IPS-20b (cell line): ENCODE measurements around the gene PGLYRP3.

Experiments
- H3K27ac ChIP-seq: one replicate; pipeline ENCODE4 v1.5.1; 2013; ENCODE audit warnings: low read length
- H3K27me3 ChIP-seq: 2 replicates; pipeline ENCODE4 v1.6.1; 2013; ENCODE audit warnings: mild to moderate bottlenecking, low read length, inconsistent platforms; ENCODE audit not compliant: insufficient read depth
- H3K36me3 ChIP-seq: 2 replicates; pipeline ENCODE4 v1.6.1; 2013; ENCODE audit warnings: low read depth, mild to moderate bottlenecking, inconsistent platforms, low read length, moderate library complexity; ENCODE audit not compliant: insufficient read depth
- H3K4me1 ChIP-seq: 2 replicates; pipeline ENCODE4 v1.6.1; 2013; ENCODE audit warnings: mild to moderate bottlenecking, control low read depth, inconsistent platforms, low read length, moderate library complexity; ENCODE audit not compliant: insufficient read depth
- H3K4me3 ChIP-seq: 2 replicates; pipeline ENCODE4 v1.5.1; 2013; ENCODE audit warnings: mild to moderate bottlenecking, low read length, inconsistent platforms
- H3K9ac ChIP-seq: 2 replicates; pipeline ENCODE4 v1.6.1; 2013; ENCODE audit warnings: low read depth, mild to moderate bottlenecking, inconsistent platforms, low read length, moderate library complexity
- H3K9me3 ChIP-seq: 2 replicates; pipeline ENCODE4 v1.6.1; 2013; ENCODE audit warnings: mild to moderate bottlenecking, low read depth, low read length, inconsistent platforms; ENCODE audit not compliant: insufficient read depth

Gene PGLYRP3

GRCh38 chr1:153345187-153346076, 32.7 kb upstream of the PGLYRP3 start:
- Histone ChIP-seq H3K27me3 (no peaks in the 10 kb centered on the region), H3K9me3 (no peaks in the 10 kb centered on the region), H3K4me3 (no peak overlapping the region), H3K36me3 (no peaks in the 10 kb centered on the region), H3K4me1 (no peaks in the 10 kb centered on the region), H3K27ac (no peak overlapping the region), H3K9ac (no peak overlapping the region)

- no peak overlapping the region for H3K9ac ChIP-seq
- no peaks in the 10 kb centered on the region for H3K9me3 ChIP-seq
- no peak overlapping the region for H3K27ac ChIP-seq
- no peaks in the 10 kb centered on the region for H3K27me3 ChIP-seq
- H3K4me1 ChIP-seq = no peaks in the 10 kb centered on the region
- H3K36me3 ChIP-seq = no peaks in the 10 kb centered on the region
- no peak overlapping the region for H3K4me3 ChIP-seq
These were observed 31.9 kb upstream of the PGLYRP3 start for GRCh38 chr1:153344718-153345025.

GRCh38 chr1:153343811-153344717, 31.3 kb upstream of the PGLYRP3 start:
- Histone ChIP-seq H3K27ac (no peak overlapping the region), H3K27me3 (no peaks in the 10 kb centered on the region), H3K4me1 (no peaks in the 10 kb centered on the region), H3K36me3 (no peaks in the 10 kb centered on the region), H3K9me3 (no peaks in the 10 kb centered on the region), H3K4me3 (no peak overlapping the region), H3K9ac (no peak overlapping the region)

GRCh38 chr1:153343040-153343681, 30.4 kb upstream of the PGLYRP3 start:
- no peak overlapping the region for H3K27ac ChIP-seq
- H3K27me3 ChIP-seq = no peaks in the 10 kb centered on the region
- no peak overlapping the region for H3K4me3 ChIP-seq
- H3K4me1 ChIP-seq = no peaks in the 10 kb centered on the region
- no peak overlapping the region for H3K9ac ChIP-seq
- H3K9me3 ChIP-seq = no peaks in the 10 kb centered on the region
- no peaks in the 10 kb centered on the region for H3K36me3 ChIP-seq

- Histone ChIP-seq H3K36me3 (no peaks in the 10 kb centered on the region), H3K27ac (no peak overlapping the region), H3K27me3 (no peaks in the 10 kb centered on the region), H3K4me3 (no peak overlapping the region), H3K9me3 (no peaks in the 10 kb centered on the region), H3K9ac (no peak overlapping the region), H3K4me1 (no peaks in the 10 kb centered on the region)
These were observed 29.4 kb upstream of the PGLYRP3 start for GRCh38 chr1:153342178-153342577.

DNA sequence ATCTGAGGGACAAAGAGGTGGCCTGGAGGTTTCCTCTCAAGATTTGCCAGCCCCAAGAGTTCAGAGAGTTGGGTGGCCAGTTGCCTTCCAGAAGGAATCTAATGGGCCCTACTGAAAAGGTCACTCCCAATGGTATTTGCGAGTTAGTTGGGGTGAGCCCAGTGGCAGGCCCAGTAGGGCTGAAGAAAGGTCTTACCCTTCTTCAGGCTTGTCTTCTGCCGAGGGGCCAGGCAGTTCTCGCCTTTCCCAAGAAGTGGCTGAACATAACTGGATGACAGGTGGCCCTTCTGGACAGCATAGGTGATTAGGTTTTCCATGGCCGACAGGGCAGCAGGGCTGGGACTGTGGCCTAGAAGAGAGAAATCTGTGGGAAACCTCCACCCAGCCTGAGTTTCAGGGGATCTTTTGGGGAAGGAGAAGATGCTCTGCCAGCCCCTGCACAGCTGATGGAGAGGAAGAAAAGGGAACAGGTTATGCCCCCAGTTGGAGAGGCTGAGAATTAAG, 28.7 kb upstream of the PGLYRP3 start:
- Histone ChIP-seq H3K27me3 (no peaks in the 10 kb centered on the region), H3K9ac (no peak overlapping the region), H3K27ac (no peak overlapping the region), H3K4me3 (no peak overlapping the region), H3K4me1 (no peaks in the 10 kb centered on the region), H3K36me3 (no peaks in the 10 kb centered on the region), H3K9me3 (no peaks in the 10 kb centered on the region)

DNA sequence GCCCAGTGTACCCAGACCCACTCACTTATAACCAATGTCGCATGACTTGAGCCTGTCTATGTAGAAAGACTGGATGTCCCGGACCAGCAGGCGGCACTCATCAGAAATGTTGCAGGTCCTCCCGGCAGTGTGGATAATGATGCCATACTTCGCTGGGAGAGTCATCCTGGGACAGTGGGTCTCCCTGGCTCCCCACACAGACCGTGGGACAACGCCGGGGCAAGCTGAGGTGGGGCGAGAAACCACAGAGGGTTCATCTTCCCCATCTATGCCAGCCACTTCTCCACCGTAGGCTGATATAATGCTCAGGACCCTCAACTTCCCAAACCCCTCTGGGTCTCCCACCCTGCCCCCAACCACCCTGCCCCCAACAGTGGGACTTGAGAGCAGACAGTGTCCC, 27.6 kb upstream of the PGLYRP3 start:
- H3K4me3 ChIP-seq = no peak overlapping the region
- no peaks in the 10 kb centered on the region for H3K4me1 ChIP-seq
- no peak overlapping the region for H3K9ac ChIP-seq
- no peaks in the 10 kb centered on the region for H3K27me3 ChIP-seq
- H3K9me3 ChIP-seq = no peaks in the 10 kb centered on the region
- H3K36me3 ChIP-seq = no peaks in the 10 kb centered on the region
- H3K27ac ChIP-seq = no peak overlapping the region

DNA sequence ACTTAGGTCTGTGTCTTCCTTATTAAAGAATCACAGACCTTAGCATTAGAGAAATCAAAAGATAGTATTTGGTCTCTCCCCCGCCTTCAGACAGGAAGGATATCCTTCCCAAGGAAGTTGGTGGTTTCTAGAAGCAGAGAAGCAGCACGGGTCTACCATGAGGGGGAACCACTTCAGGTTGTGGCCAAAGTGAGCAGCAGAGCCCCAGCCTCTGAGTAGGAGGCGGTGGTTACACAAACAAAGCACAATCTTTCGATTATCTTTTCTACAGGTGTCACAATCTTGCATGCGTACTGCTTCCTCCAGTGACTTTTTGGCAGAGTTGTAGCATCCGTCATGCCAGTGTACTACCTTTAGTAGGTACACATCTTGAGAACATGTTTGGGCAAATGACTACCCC, 27.1 kb upstream of the PGLYRP3 start:
- Histone ChIP-seq H3K9ac (no peak overlapping the region), H3K4me1 (no peaks in the 10 kb centered on the region), H3K27ac (no peak overlapping the region), H3K27me3 (no peaks in the 10 kb centered on the region), H3K9me3 (no peaks in the 10 kb centered on the region), H3K4me3 (no peak overlapping the region), H3K36me3 (no peaks in the 10 kb centered on the region)

- Histone ChIP-seq H3K4me1 (no peaks in the 10 kb centered on the region), H3K9ac (no peak overlapping the region), H3K9me3 (no peaks in the 10 kb centered on the region), H3K4me3 (no peak overlapping the region), H3K36me3 (no peaks in the 10 kb centered on the region), H3K27ac (no peak overlapping the region), H3K27me3 (no peaks in the 10 kb centered on the region)
These were observed 25.5 kb upstream of the PGLYRP3 start for GRCh38 chr1:153337980-153338853.

DNA sequence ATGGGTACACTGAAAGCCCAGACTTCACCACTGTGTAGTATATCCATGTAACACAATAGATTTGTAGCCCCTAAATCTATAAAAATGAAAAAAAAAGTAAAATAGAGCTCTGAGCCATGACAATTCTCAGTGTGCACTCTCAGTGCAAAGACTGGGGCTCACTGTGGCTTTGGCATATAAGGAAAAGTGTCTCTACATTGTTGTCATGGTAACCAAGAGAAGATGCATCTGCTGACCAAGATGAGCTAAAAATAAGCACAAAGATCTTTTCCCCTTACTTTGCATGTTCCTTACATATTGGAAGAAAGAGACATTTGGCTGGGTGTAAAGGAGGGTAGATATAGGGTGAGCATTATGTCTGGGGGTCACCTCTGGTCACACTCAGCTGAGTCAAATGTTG, 23.9 kb upstream of the PGLYRP3 start:
- no peaks in the 10 kb centered on the region for H3K9me3 ChIP-seq
- no peaks in the 10 kb centered on the region for H3K27me3 ChIP-seq
- no peaks in the 10 kb centered on the region for H3K4me1 ChIP-seq
- no peak overlapping the region for H3K4me3 ChIP-seq
- H3K36me3 ChIP-seq = no peaks in the 10 kb centered on the region
- H3K9ac ChIP-seq = no peak overlapping the region
- no peak overlapping the region for H3K27ac ChIP-seq

GRCh38 chr1:153333902-153334301, 21.1 kb upstream of the PGLYRP3 start:
- Histone ChIP-seq H3K9me3 (peaks cover 3% of the 10 kb centered on the region; the same call in 1 of the 2 replicates), H3K36me3 (no peaks in the 10 kb centered on the region), H3K27me3 (no peaks in the 10 kb centered on the region), H3K9ac (no peak overlapping the region), H3K4me1 (no peaks in the 10 kb centered on the region), H3K27ac (no peak overlapping the region), H3K4me3 (no peak overlapping the region)
